GM10248 (cell line): ENCODE measurements around the gene CCDC74A.

Source experiments
- CTCF ChIA-PET: fragments of 300-600 bp; sonication (Branson Sonifier 250); formaldehyde crosslinking; extraction: SDS; loops from one replicate; lab custom pipeline; 2021; ENCODE audit warnings: antibody characterized with exemption; lab: Yijun Ruan, JAX
- POLR2A ChIA-PET: fragments of 350-650 bp; sonication (Branson Sonifier 250); formaldehyde crosslinking; extraction: SDS; loops from one replicate; lab custom pipeline; 2020; ENCODE audit warnings: antibody characterized with exemption; lab: Yijun Ruan, JAX
- DNase-seq: peaks from one replicate; pipeline ENCODE4 v3.0.0; 2012; ENCODE audit errors: extremely low spot score
- CTCF ChIP-seq: IDR thresholded peaks from 2 replicates; pipeline ENCODE4 v1.5.1; 2012; ENCODE audit warnings: mild to moderate bottlenecking, low read depth; ENCODE audit errors: extremely low read depth, missing control alignments, control extremely low read depth

Gene CCDC74A

GRCh38 chr2:131580187-131580586 lies 52.5 kb downstream of the CCDC74A start:
- TF ChIP-seq CTCF = no peak
- ChIA-PET CTCF (no interaction called here), POLR2A (interaction anchor here (0.6 kb wide), 1 partner anchor 13 kb away, joined by 3 read pairs; no protein-coding TSS in a partner anchor)
- DNase-seq = no peak
